Smooth muscle cell (in vitro differentiated cells): ENCODE results near the gene CRIM1. TPM values are rescaled to one million over a fixed set of nuclear protein-coding genes. Genes with fewer than 3 reads are reported as not detected.
A peak's percentile ranks its signal among the peaks of the same experiment; 100 is the strongest.

Experiments used
- DNase-seq: peaks from one replicate; lab custom pipeline; 2025; ENCODE audit not compliant: unreplicated experiment; lab: John Stamatoyannopoulos, UW
- H2AFZ ChIP-seq: fragments of 200-600 bp; sonication (generic); 2 replicates; pipeline ENCODE4 v1.6.0; 2016; ENCODE audit warnings: antibody characterized with exemption, low read depth, mild to moderate bottlenecking
- H3F3A ChIP-seq: fragments of 200-600 bp; sonication (generic); 2 replicates; pipeline ENCODE4 v1.6.0; 2017; ENCODE audit warnings: antibody characterized with exemption, low read depth
- H3K27ac ChIP-seq: fragments of 200-600 bp; sonication (generic); 2 replicates; pipeline ENCODE4 v1.5.1; 2016; ENCODE audit warnings: low read depth, mild to moderate bottlenecking
- H3K27me3 ChIP-seq: fragments of 200-600 bp; sonication (generic); 2 replicates; pipeline ENCODE4 v1.6.1; 2016; ENCODE audit warnings: low read depth, mild to moderate bottlenecking
- H3K36me3 ChIP-seq: fragments of 200-600 bp; sonication (generic); 2 replicates; pipeline ENCODE4 v1.5.1; 2016; ENCODE audit warnings: low read depth
- H3K4me1 ChIP-seq: fragments of 200-600 bp; sonication (generic); 2 replicates; pipeline ENCODE4 v1.5.1; 2016; ENCODE audit warnings: low read depth
- H3K4me2 ChIP-seq: fragments of 200-600 bp; sonication (generic); 2 replicates; pipeline ENCODE4 v1.6.0; 2016; ENCODE audit warnings: mild to moderate bottlenecking
- H3K4me3 ChIP-seq: fragments of 200-600 bp; sonication (generic); 2 replicates; pipeline ENCODE4 v1.5.1; 2016; ENCODE audit warnings: mild to moderate bottlenecking
- H3K79me2 ChIP-seq: fragments of 200-600 bp; sonication (generic); 2 replicates; pipeline ENCODE4 v1.6.0; 2016; ENCODE audit warnings: low read depth, mild to moderate bottlenecking
- H3K9ac ChIP-seq: fragments of 200-600 bp; sonication (generic); 2 replicates; pipeline ENCODE4 v1.6.0; 2016; ENCODE audit warnings: low read depth
- H3K9me3 ChIP-seq: fragments of 200-600 bp; sonication (generic); replicated peaks from 2 replicates; pipeline ENCODE4 v1.5.1; 2016; ENCODE audit warnings: low read depth
- H4K20me1 ChIP-seq: fragments of 200-600 bp; sonication (generic); 2 replicates; pipeline ENCODE4 v1.6.0; 2016; ENCODE audit warnings: low read depth
- WGBS: methylation state at CpG from one replicate; pipeline ENCODE4 v1.1.7; 2016; ENCODE audit warnings: low lambda C conversion rate; 5-methylcytosine and 5-hydroxymethylcytosine counted together
- polyA plus RNA-seq: library from polyadenylated mRNA; unstranded; fragments of >200 nt; fragmentation: Nextera tagmentation; extraction: Ambion mirVana; gene quantifications from 2 replicates; pipeline ENCODE4 v1.2.1, GENCODE V29; 2016
- total RNA-seq: library from RNA; depleted of rRNA; stranded (reverse); fragments of >200 nt; gene quantifications from 2 replicates; pipeline ENCODE4 v1.2.3, GENCODE V29; 2014
- TF ChIP-seq, protein P1 (sequence below): fragments of 200-600 bp; sonication (generic); IDR thresholded peaks from 2 replicates; pipeline ENCODE4 v1.5.1; 2017; ENCODE audit warnings: borderline replicate concordance, mild to moderate bottlenecking, antibody characterized with exemption; ENCODE audit not compliant: insufficient read depth, poor library complexity, severe bottlenecking

The CRIM1 gene
- total and polyA plus RNA-seq, 2 experiments from 2014 or later: 10.1 to 28.0 TPM

DNA sequence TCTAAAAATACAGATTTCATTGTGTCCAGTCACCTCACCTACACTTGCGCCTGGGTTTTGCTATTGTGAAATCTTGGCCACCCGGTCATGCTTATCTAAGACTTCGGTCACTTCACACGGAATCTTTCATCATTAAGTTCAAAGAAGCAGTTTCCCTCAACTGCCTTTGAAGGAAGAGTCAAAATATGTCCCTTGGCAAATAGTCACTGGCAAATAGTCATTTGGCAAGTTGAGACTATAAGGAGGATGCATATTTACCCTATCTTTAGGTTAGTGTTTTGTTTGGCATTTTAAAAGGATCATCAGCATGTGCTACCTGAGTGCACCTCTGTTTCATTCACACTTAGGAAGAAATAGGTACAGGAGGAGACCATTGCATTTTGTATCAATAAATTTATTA, 146.5 kb downstream of the CRIM1 start:
- Histone ChIP-seq H3K9ac (no peak overlapping the region), H3K4me2 (no peak overlapping the region), H4K20me1 (no peaks in the 10 kb centered on the region), H3F3A (no peaks in the 10 kb centered on the region), H3K4me3 (no peak overlapping the region), H3K27ac (no peak overlapping the region), H3K4me1 (no peaks in the 10 kb centered on the region), H2AFZ (no peak overlapping the region), H3K27me3 (no peaks in the 10 kb centered on the region), H3K36me3 (no peaks in the 10 kb centered on the region), H3K9me3 (no peaks in the 10 kb centered on the region), H3K79me2 (no peaks in the 10 kb centered on the region)
- TF ChIP-seq, protein P1, sequence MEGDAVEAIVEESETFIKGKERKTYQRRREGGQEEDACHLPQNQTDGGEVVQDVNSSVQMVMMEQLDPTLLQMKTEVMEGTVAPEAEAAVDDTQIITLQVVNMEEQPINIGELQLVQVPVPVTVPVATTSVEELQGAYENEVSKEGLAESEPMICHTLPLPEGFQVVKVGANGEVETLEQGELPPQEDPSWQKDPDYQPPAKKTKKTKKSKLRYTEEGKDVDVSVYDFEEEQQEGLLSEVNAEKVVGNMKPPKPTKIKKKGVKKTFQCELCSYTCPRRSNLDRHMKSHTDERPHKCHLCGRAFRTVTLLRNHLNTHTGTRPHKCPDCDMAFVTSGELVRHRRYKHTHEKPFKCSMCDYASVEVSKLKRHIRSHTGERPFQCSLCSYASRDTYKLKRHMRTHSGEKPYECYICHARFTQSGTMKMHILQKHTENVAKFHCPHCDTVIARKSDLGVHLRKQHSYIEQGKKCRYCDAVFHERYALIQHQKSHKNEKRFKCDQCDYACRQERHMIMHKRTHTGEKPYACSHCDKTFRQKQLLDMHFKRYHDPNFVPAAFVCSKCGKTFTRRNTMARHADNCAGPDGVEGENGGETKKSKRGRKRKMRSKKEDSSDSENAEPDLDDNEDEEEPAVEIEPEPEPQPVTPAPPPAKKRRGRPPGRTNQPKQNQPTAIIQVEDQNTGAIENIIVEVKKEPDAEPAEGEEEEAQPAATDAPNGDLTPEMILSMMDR: no peak
- WGBS: 78% methylated on average over 4 of the region's 4 CpGs
- no peak for DNase-seq

DNA sequence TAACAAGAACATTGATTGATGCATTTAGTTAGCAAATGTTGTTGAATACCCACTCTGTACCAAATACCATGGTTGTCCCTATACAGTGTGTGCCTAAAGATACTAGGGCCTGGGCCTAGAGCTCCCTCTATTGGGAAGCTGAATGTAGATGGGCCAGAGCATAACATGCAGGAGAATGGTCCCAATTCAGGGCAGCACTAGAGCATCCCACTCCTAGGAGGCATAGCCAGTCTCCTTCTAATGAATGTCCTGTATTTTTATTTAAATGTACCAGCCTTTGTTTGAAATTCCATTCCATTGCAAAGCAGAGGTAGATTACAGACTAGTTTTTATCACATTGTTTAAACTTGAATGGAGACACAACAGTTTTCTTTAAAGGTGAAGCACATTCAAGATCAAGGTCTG, 151.8 kb downstream of the CRIM1 start:
- no peak overlapping the region for H2AFZ ChIP-seq
- no peak overlapping the region for H3K27ac ChIP-seq
- H3K79me2 ChIP-seq: no peaks in the 10 kb centered on the region
- H3K9ac ChIP-seq: no peak overlapping the region
- DNase-seq: no peak
- TF ChIP-seq, protein P1: peak; percentile 67
- no peak overlapping the region for H3K4me2 ChIP-seq
- H3K9me3 ChIP-seq: no peaks in the 10 kb centered on the region
- no peaks in the 10 kb centered on the region for H3F3A ChIP-seq
- no peaks in the 10 kb centered on the region for H3K4me1 ChIP-seq
- no peaks in the 10 kb centered on the region for H3K27me3 ChIP-seq
- H3K4me3 ChIP-seq: no peak overlapping the region
- no peaks in the 10 kb centered on the region for H4K20me1 ChIP-seq
- H3K36me3 ChIP-seq: no peaks in the 10 kb centered on the region

DNA sequence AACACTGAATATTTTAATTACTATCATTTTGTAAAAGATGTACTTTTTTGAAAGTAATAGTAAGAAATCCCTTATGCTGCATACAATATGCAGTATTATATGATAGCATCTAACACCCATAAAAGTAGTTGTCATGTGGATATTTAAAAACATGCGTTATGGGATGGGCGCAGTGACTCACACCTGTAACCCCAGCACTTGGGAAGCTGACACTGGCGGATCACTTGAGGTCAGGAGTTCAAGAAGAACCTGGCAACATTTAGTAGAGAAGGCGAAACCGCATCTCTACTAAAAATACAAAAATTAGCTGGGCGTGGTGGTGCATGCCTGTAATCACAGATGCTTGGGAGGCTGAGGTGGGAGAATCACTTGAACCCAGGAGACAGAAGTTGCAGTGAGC, 153.5 kb downstream of the CRIM1 start:
- H3K27me3 ChIP-seq: no peaks in the 10 kb centered on the region
- no peaks in the 10 kb centered on the region for H3K36me3 ChIP-seq
- no peak overlapping the region for H2AFZ ChIP-seq
- TF ChIP-seq, protein P1: no peak
- H3K27ac ChIP-seq: no peak overlapping the region
- H3K9me3 ChIP-seq: no peaks in the 10 kb centered on the region
- no peak overlapping the region for H3K4me3 ChIP-seq
- H3K9ac ChIP-seq: no peak overlapping the region
- H4K20me1 ChIP-seq: no peaks in the 10 kb centered on the region
- no peaks in the 10 kb centered on the region for H3F3A ChIP-seq
- no peaks in the 10 kb centered on the region for H3K4me1 ChIP-seq
- no peak for DNase-seq
- H3K79me2 ChIP-seq: no peaks in the 10 kb centered on the region
- H3K4me2 ChIP-seq: no peak overlapping the region
- WGBS: 95% methylated on average over 6 of the region's 6 CpGs

DNA sequence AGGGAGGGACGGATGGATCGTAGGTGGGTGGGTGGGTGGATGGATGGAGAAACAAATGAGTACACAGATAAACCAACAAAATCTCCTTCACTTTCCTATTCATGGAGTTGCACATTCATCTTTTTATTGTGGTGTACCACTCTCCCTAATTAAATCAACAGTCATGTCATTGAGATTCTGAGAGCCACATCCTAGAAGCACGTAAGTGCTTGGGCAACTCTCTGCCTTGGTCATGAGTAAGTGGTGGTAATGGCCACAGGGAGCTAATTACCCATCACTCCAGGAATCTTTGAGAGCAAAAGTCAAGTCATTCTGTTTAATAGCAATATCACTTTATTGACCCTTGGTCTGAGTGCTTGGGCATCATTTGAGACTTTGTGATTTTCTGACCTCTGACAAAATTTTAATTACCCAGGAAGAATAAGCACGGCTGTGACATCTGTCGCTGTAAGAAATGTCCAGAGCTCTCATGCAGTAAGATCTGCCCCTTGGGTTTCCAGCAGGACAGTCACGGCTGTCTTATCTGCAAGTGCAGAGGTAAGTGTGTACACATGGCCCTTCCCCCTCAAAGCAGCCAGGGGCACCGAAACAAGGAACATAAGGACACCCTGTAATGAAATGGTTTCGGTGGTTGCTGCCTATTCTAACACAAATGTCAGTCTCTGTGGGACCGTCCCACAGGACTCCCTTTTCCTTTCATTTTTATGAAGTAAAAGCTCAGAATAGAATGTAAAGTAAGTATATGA, 156.5 kb downstream of the CRIM1 start:
- TF ChIP-seq, protein P1: no peak
- H3K4me1 ChIP-seq: no peaks in the 10 kb centered on the region
- H3K4me2 ChIP-seq: no peak overlapping the region
- H3K9me3 ChIP-seq: no peaks in the 10 kb centered on the region
- no peak overlapping the region for H2AFZ ChIP-seq
- no peaks in the 10 kb centered on the region for H3K36me3 ChIP-seq
- H3K9ac ChIP-seq: no peak overlapping the region
- 89% methylated on average over 9 of the region's 9 CpGs for WGBS
- DNase-seq: no peak
- H4K20me1 ChIP-seq: no peaks in the 10 kb centered on the region
- H3K4me3 ChIP-seq: no peak overlapping the region
- no peaks in the 10 kb centered on the region for H3K79me2 ChIP-seq
- peak overlapping the region; percentile 30 for H3K27ac ChIP-seq
- no peaks in the 10 kb centered on the region for H3K27me3 ChIP-seq
- no peaks in the 10 kb centered on the region for H3F3A ChIP-seq
